Fibroblast of peridontal ligament (primary cell): ENCODE measurements around the gene CCR8.
"Not testable (repeated sequence)": the region's sequence is repeated elsewhere in the genome, so short reads cannot be mapped to it uniquely, and the experiment has no call there.

Source experiments
- DNase-seq: peaks from one replicate; pipeline ENCODE4 v3.0.0-alpha.2; 2010; ENCODE audit errors: extremely low read depth

Gene CCR8

GRCh38 chr3:39315420-39315819, 14.1 kb upstream of the CCR8 start:
- DNase-seq: no peak

- no peak for DNase-seq
Measured at GRCh38 chr3:39317571-39318169, 11.8 kb upstream of the CCR8 start.

GRCh38 chr3:39318301-39318700, 11.2 kb upstream of the CCR8 start:
- DNase-seq: no peak

GRCh38 chr3:39319249-39319648, 10.3 kb upstream of the CCR8 start:
- DNase-seq: no peak

GRCh38 chr3:39321574-39321983, 7.9 kb upstream of the CCR8 start:
- DNase-seq: not testable (repeated sequence)

- DNase-seq: not testable (repeated sequence)
Measured at GRCh38 chr3:39322209-39322715, 7.2 kb upstream of the CCR8 start.

GRCh38 chr3:39322936-39323335, 6.6 kb upstream of the CCR8 start:
- DNase-seq: no peak

- DNase-seq: no peak
Measured at GRCh38 chr3:39323494-39323893, 6.0 kb upstream of the CCR8 start.

- no peak for DNase-seq
Measured at GRCh38 chr3:39325236-39325635, 4.3 kb upstream of the CCR8 start.

GRCh38 chr3:39327053-39327745, 2.3 kb upstream of the CCR8 start:
- DNase-seq: no peak

- no peak for DNase-seq
Measured at GRCh38 chr3:39327746-39328349, 1.7 kb upstream of the CCR8 start.

- DNase-seq: no peak
Measured at GRCh38 chr3:39330824-39331223, 1.3 kb downstream of the CCR8 start.

GRCh38 chr3:39332525-39332924, 3.0 kb downstream of the CCR8 start:
- no peak for DNase-seq

- no peak for DNase-seq
Measured at GRCh38 chr3:39333607-39334006, 4.1 kb downstream of the CCR8 start.

- no peak for DNase-seq
Measured at GRCh38 chr3:39334205-39334604, 4.7 kb downstream of the CCR8 start.

- DNase-seq: no peak
Measured at GRCh38 chr3:39338201-39338600, 8.7 kb downstream of the CCR8 start.

- no peak for DNase-seq
Measured at GRCh38 chr3:39339086-39339485, 9.6 kb downstream of the CCR8 start.

GRCh38 chr3:39343076-39343717, 13.7 kb downstream of the CCR8 start:
- no peak for DNase-seq

GRCh38 chr3:39343760-39344159, 14.3 kb downstream of the CCR8 start:
- DNase-seq: no peak

- DNase-seq: no peak
Measured at GRCh38 chr3:39344746-39345344, 15.3 kb downstream of the CCR8 start.

- DNase-seq: no peak
Measured at GRCh38 chr3:39346785-39347585, 17.5 kb downstream of the CCR8 start.

GRCh38 chr3:39347586-39347876, 18.0 kb downstream of the CCR8 start:
- DNase-seq: no peak
